ENCODE data around the gene ZRANB3.
"Not testable (repeated sequence)": the region's sequence is repeated elsewhere in the genome, so short reads cannot be mapped to it uniquely, and the experiment has no call there.

Gene ZRANB3

DNA sequence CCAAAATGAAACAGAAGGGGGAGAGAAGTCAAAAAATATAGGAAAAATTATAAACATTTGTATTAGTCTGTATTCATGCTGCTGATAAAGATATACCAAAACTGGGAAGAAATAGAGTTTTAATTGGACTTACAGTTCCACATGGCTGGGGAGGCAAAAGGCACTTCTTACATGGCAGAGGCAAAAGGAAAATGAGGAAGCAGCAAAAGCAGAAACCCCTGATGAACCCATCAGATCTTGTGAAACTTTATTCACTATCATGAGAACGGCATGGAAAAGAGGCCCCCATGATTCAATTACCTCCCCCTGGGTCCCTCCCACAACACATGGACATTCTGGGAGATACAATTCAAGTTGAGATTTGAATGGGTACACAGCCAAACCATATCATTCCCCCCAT lies 79.1 kb downstream of the ZRANB3 start:
- Histone ChIP-seq H2BK5ac (ENCODE audit: low read length) (no peak overlapping the region), H2BK12ac (ENCODE audit: low read length) (no peak overlapping the region), H3K4ac (ENCODE audit: low read length) (no peak overlapping the region), H3K27ac (replicated peaks; ENCODE audit: low read length) (no peak overlapping the region), H3K27me3 (ENCODE audit: control insufficient read depth in 3 of 3, insufficient read depth in 3 of 3, low read depth in 1 of 3, low read length in 3 of 3) (no peaks in the 10 kb centered on the region), H3K9ac (ENCODE audit: low read depth, low read length, poor library complexity) (no peak overlapping the region), H2BK120ac (ENCODE audit: low read depth, low read length) (no peak overlapping the region), H3K4me1 (ENCODE audit: control insufficient read depth in 2 of 2, insufficient read depth in 1 of 2, low read depth in 1 of 2, low read length in 2 of 2) (no peaks in the 10 kb centered on the region), H3K18ac (ENCODE audit: low read length) (no peak overlapping the region), H2AK5ac (ENCODE audit: low read depth, low read length) (no peak overlapping the region), H3K4me3 (ENCODE audit: low read length in 2 of 2) (no peak overlapping the region), H3K9me3 (replicated peaks in 1 of 2; ENCODE audit: control insufficient read depth in 2 of 2, insufficient read depth in 1 of 2, low read depth in 1 of 2, low read length in 2 of 2) (peaks cover 2 to 21% of the 10 kb centered on the region in 2 donors), H3K36me3 (replicated peaks in 1 of 2; ENCODE audit: control insufficient read depth in 2 of 2, insufficient read depth in 2 of 2, low read length in 2 of 2) (no peaks in the 10 kb centered on the region), H3K14ac (ENCODE audit: low read length) (no peak overlapping the region), H3K79me1 (ENCODE audit: low read depth, low read length) (no peaks in the 10 kb centered on the region), H3K23ac (ENCODE audit: low read depth, low read length, poor library complexity) (no peak overlapping the region), H4K8ac (ENCODE audit: low read depth, low read length) (no peak overlapping the region), H3K4me2 (ENCODE audit: insufficient read depth, low read length, poor library complexity, severe bottlenecking) (no peak overlapping the region), H2AFZ (ENCODE audit: low read length) (no peak overlapping the region), H2BK15ac (ENCODE audit: low read length) (no peak overlapping the region), H4K91ac (ENCODE audit: low read depth, low read length, poor library complexity) (no peak overlapping the region)
- DNase-seq (ENCODE audit: low spot score): no peak
- no CpG with 5 or more reads among the region's 1 CpG for WGBS, 2 donors (ENCODE audit: extremely low coverage in 2 of 2, insufficient read length in 2 of 2, insufficient replicate concordance in 1 of 2)

DNA sequence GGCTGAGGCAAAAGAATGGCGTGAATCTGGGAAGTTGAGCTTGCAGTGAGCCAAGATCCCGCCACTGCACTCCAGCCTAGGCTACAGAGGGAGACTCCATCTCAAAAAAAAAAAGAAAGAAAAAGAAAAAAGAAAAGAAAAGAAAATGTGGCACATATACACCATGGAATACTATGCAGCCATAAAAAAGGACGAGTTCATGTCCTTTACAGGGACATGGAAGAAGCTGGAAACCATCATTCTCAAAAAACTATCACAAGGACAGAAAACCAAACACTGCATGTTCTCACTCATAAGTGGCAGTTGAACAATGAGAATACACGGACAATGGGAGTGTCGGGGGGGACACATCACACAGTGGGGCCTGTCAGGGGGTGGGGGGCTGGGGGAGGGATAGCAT lies 88.0 kb downstream of the ZRANB3 start:
- not testable (repeated sequence) for H4K91ac ChIP-seq (ENCODE audit: low read depth, low read length, poor library complexity); H3K4me1 ChIP-seq (ENCODE audit: control insufficient read depth in 2 of 2, insufficient read depth in 1 of 2, low read depth in 1 of 2, low read length in 2 of 2); DNase-seq (ENCODE audit: low spot score); H3K79me1 ChIP-seq (ENCODE audit: low read depth, low read length); H3K27me3 ChIP-seq (ENCODE audit: control insufficient read depth in 3 of 3, insufficient read depth in 3 of 3, low read depth in 1 of 3, low read length in 3 of 3); H3K9me3 ChIP-seq (replicated peaks in 1 of 2; ENCODE audit: control insufficient read depth in 2 of 2, insufficient read depth in 1 of 2, low read depth in 1 of 2, low read length in 2 of 2); H3K4ac ChIP-seq (ENCODE audit: low read length); H2BK120ac ChIP-seq (ENCODE audit: low read depth, low read length); H3K18ac ChIP-seq (ENCODE audit: low read length); H2BK12ac ChIP-seq (ENCODE audit: low read length); H3K27ac ChIP-seq (replicated peaks; ENCODE audit: low read length); H3K4me2 ChIP-seq (ENCODE audit: insufficient read depth, low read length, poor library complexity, severe bottlenecking); H3K4me3 ChIP-seq (ENCODE audit: low read length in 2 of 2); H2BK15ac ChIP-seq (ENCODE audit: low read length); H2AFZ ChIP-seq (ENCODE audit: low read length); H3K23ac ChIP-seq (ENCODE audit: low read depth, low read length, poor library complexity); H3K9ac ChIP-seq (ENCODE audit: low read depth, low read length, poor library complexity); H3K14ac ChIP-seq (ENCODE audit: low read length); H4K8ac ChIP-seq (ENCODE audit: low read depth, low read length); H3K36me3 ChIP-seq (replicated peaks in 1 of 2; ENCODE audit: control insufficient read depth in 2 of 2, insufficient read depth in 2 of 2, low read length in 2 of 2); H2AK5ac ChIP-seq (ENCODE audit: low read depth, low read length); H2BK5ac ChIP-seq (ENCODE audit: low read length)
- WGBS, 2 donors (ENCODE audit: extremely low coverage in 2 of 2, insufficient read length in 2 of 2, insufficient replicate concordance in 1 of 2): no CpG with 5 or more reads among the region's 5 CpGs

- H2AFZ ChIP-seq (ENCODE audit: low read length); H3K18ac ChIP-seq (ENCODE audit: low read length); H3K36me3 ChIP-seq (replicated peaks in 1 of 2; ENCODE audit: control insufficient read depth in 2 of 2, insufficient read depth in 2 of 2, low read length in 2 of 2); H3K4ac ChIP-seq (ENCODE audit: low read length); H3K27ac ChIP-seq (replicated peaks; ENCODE audit: low read length); H3K4me3 ChIP-seq (ENCODE audit: low read length in 2 of 2); H3K79me1 ChIP-seq (ENCODE audit: low read depth, low read length); H3K9ac ChIP-seq (ENCODE audit: low read depth, low read length, poor library complexity); H2BK15ac ChIP-seq (ENCODE audit: low read length); H4K8ac ChIP-seq (ENCODE audit: low read depth, low read length); H2BK120ac ChIP-seq (ENCODE audit: low read depth, low read length); H3K9me3 ChIP-seq (replicated peaks in 1 of 2; ENCODE audit: control insufficient read depth in 2 of 2, insufficient read depth in 1 of 2, low read depth in 1 of 2, low read length in 2 of 2); DNase-seq (ENCODE audit: low spot score); H3K27me3 ChIP-seq (ENCODE audit: control insufficient read depth in 3 of 3, insufficient read depth in 3 of 3, low read depth in 1 of 3, low read length in 3 of 3); H3K4me2 ChIP-seq (ENCODE audit: insufficient read depth, low read length, poor library complexity, severe bottlenecking); H3K4me1 ChIP-seq (ENCODE audit: control insufficient read depth in 2 of 2, insufficient read depth in 1 of 2, low read depth in 1 of 2, low read length in 2 of 2); H2AK5ac ChIP-seq (ENCODE audit: low read depth, low read length); H4K91ac ChIP-seq (ENCODE audit: low read depth, low read length, poor library complexity); H2BK12ac ChIP-seq (ENCODE audit: low read length); H2BK5ac ChIP-seq (ENCODE audit: low read length); H3K14ac ChIP-seq (ENCODE audit: low read length); H3K23ac ChIP-seq (ENCODE audit: low read depth, low read length, poor library complexity): not testable (repeated sequence)
- no CpG with 5 or more reads among the region's 6 CpGs for WGBS, 2 donors (ENCODE audit: extremely low coverage in 2 of 2, insufficient read length in 2 of 2, insufficient replicate concordance in 1 of 2)
Observed at GRCh38 chr2:135435155-135435554, 95.9 kb downstream of the ZRANB3 start.

- Histone ChIP-seq H3K4me3 (ENCODE audit: low read length in 2 of 2) (no peak overlapping the region), H3K4me1 (ENCODE audit: control insufficient read depth in 2 of 2, insufficient read depth in 1 of 2, low read depth in 1 of 2, low read length in 2 of 2) (no peaks in the 10 kb centered on the region), H2BK5ac (ENCODE audit: low read length) (no peak overlapping the region), H2BK12ac (ENCODE audit: low read length) (no peak overlapping the region), H4K8ac (ENCODE audit: low read depth, low read length) (no peak overlapping the region), H3K36me3 (replicated peaks in 1 of 2; ENCODE audit: control insufficient read depth in 2 of 2, insufficient read depth in 2 of 2, low read length in 2 of 2) (no peaks in the 10 kb centered on the region), H3K79me1 (ENCODE audit: low read depth, low read length) (no peaks in the 10 kb centered on the region), H3K23ac (ENCODE audit: low read depth, low read length, poor library complexity) (no peak overlapping the region), H2AK5ac (ENCODE audit: low read depth, low read length) (no peak overlapping the region), H3K27me3 (ENCODE audit: control insufficient read depth in 3 of 3, insufficient read depth in 3 of 3, low read depth in 1 of 3, low read length in 3 of 3) (no peaks in the 10 kb centered on the region), H3K14ac (ENCODE audit: low read length) (no peak overlapping the region), H3K9me3 (replicated peaks in 1 of 2; ENCODE audit: control insufficient read depth in 2 of 2, insufficient read depth in 1 of 2, low read depth in 1 of 2, low read length in 2 of 2) (peaks cover 0 to 6% of the 10 kb centered on the region in 2 donors), H3K4me2 (ENCODE audit: insufficient read depth, low read length, poor library complexity, severe bottlenecking) (no peak overlapping the region), H2BK120ac (ENCODE audit: low read depth, low read length) (no peak overlapping the region), H4K91ac (ENCODE audit: low read depth, low read length, poor library complexity) (no peak overlapping the region), H3K27ac (replicated peaks; ENCODE audit: low read length) (no peak overlapping the region), H3K4ac (ENCODE audit: low read length) (no peak overlapping the region), H3K18ac (ENCODE audit: low read length) (no peak overlapping the region), H2BK15ac (ENCODE audit: low read length) (no peak overlapping the region), H2AFZ (ENCODE audit: low read length) (no peak overlapping the region), H3K9ac (ENCODE audit: low read depth, low read length, poor library complexity) (no peak overlapping the region)
- DNase-seq (ENCODE audit: low spot score): no peak
- no CpG with 5 or more reads among the region's 1 CpG for WGBS, 2 donors (ENCODE audit: extremely low coverage in 2 of 2, insufficient read length in 2 of 2, insufficient replicate concordance in 1 of 2)
Observed at GRCh38 chr2:135424849-135425248, 106.2 kb downstream of the ZRANB3 start.
